Ascending aorta (tissue), 2 donors: ENCODE measurements around the gene NOTUM. TPM values are rescaled to one million over a fixed set of nuclear protein-coding genes. Genes with fewer than 3 reads are reported as not detected.

Experiments
- DNase-seq, 2 donors: peaks; one replicate each; pipeline ENCODE4 v3.0.0-alpha.2; 2019; ENCODE audit warnings: low spot score in 2 of 2
- H3K27ac ChIP-seq, 2 donors: fragments of 200-600 bp; sonication (generic); one replicate each; pipeline ENCODE4 v1.5.1; 2016 to 2017; ENCODE audit warnings: mild to moderate bottlenecking in 1 of 2
- H3K27me3 ChIP-seq: fragments of 200-600 bp; sonication (generic); one replicate; pipeline ENCODE4 v1.5.1; 2017
- H3K36me3 ChIP-seq, 2 donors: fragments of 200-600 bp; sonication (generic); one replicate each; pipeline ENCODE4 v1.5.1; 2016
- H3K4me1 ChIP-seq, 2 donors: fragments of 200-600 bp; sonication (generic); one replicate each; pipeline ENCODE4 v1.5.1; 2016 to 2017; ENCODE audit warnings: mild to moderate bottlenecking in 1 of 2
- H3K4me3 ChIP-seq, 2 donors: fragments of 200-600 bp; sonication (generic); one replicate each; pipeline ENCODE4 v1.5.1; 2016 to 2017; ENCODE audit warnings: mild to moderate bottlenecking in 1 of 2
- H3K9me3 ChIP-seq, 2 donors: fragments of 200-600 bp; sonication (generic); one replicate each; pipeline ENCODE4 v1.5.1; 2016
- intact Hi-C: fragments of 100-400 bp; cut with DNase I; formaldehyde crosslinking; loops from one replicate; pipeline ENCODE4 v1.15.1; 2023
- total RNA-seq: library from RNA; depleted of rRNA; stranded (reverse); fragments of >200 nt; gene quantifications from one replicate; pipeline ENCODE4 v1.1.0, GENCODE V29; 2016
- TF ChIP-seq, protein P1 (sequence below), 3 experiments: fragments of 200-600 bp in 2 of 3; fragments of 450-650 bp in 1 of 3; sonication (generic) in 2 of 3; IDR thresholded peaks; one replicate each; pipeline ENCODE4 v1.5.1; 2016 to 2019; ENCODE audit warnings: antibody characterized with exemption in 3 of 3, mild to moderate bottlenecking in 1 of 3, moderate library complexity in 1 of 3

Gene NOTUM
- total RNA-seq, 1 donor from 2014 or later = not detected

DNA sequence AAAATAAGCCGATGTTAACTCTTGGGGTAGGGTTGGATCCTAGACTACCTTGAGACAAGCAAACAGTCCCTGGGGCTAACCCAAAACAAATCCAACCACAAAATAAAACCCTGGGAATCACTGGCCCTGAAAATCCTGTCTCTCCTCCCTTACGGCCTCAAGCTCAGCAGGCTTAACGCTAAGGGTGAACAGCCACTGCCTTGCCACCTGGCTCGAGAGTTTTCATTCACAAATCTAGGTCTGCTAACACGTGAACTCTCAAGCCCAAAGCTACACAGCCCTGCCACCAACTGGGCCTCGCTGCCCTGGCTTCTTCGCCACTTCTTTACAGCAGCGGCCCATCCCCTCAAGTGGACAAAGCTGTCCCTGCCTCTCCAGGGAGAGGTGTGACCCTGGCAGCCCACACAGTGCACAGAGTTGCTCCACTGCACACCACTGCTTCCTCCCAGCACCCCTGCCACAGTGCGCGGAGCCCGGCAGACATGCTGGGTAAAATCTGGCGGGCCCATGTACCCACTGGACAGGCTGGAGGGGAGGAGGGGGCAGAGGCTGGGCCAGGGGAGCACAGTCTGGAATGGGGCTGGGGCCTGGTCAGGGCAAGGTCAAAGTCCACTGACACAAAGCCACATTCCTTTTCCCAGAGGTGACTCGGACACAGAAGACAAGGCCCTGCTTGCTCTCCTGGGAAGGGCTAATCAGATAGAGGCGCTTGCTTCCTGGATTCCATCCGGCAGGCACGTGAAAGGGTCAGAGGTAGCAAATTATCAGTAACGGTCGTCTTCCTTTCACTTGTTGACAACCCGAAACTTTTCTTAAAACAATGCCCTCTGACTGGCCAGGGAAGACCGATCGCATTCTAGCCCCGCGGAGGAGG is 50.8 kb downstream of the NOTUM start:
- no peaks in the 10 kb centered on the region for H3K9me3 ChIP-seq
- no peak for DNase-seq
- intact Hi-C loops = loop anchor here (1.0 to 5.0 kb wide), 3 partner anchors 17 to 112 kb away; partner anchors contain the start of genes CENPX, LRRC45 and MAFG
- no peak overlapping the region for H3K27ac ChIP-seq
- H3K27me3 ChIP-seq = no peaks in the 10 kb centered on the region
- H3K36me3 ChIP-seq = peaks cover 23 to 57% of the 10 kb centered on the region in 2 donors
- peaks cover 2 to 10% of the 10 kb centered on the region in 2 donors for H3K4me1 ChIP-seq
- peak overlapping the region; percentile 88 to 89 for H3K4me3 ChIP-seq
- TF ChIP-seq, protein P1, sequence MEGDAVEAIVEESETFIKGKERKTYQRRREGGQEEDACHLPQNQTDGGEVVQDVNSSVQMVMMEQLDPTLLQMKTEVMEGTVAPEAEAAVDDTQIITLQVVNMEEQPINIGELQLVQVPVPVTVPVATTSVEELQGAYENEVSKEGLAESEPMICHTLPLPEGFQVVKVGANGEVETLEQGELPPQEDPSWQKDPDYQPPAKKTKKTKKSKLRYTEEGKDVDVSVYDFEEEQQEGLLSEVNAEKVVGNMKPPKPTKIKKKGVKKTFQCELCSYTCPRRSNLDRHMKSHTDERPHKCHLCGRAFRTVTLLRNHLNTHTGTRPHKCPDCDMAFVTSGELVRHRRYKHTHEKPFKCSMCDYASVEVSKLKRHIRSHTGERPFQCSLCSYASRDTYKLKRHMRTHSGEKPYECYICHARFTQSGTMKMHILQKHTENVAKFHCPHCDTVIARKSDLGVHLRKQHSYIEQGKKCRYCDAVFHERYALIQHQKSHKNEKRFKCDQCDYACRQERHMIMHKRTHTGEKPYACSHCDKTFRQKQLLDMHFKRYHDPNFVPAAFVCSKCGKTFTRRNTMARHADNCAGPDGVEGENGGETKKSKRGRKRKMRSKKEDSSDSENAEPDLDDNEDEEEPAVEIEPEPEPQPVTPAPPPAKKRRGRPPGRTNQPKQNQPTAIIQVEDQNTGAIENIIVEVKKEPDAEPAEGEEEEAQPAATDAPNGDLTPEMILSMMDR (IDR thresholded peaks at IDR 0.05) = no peak

GRCh38 chr17:81909231-81909630 is 51.8 kb downstream of the NOTUM start:
- no peak overlapping the region for H3K4me3 ChIP-seq
- H3K4me1 ChIP-seq = peaks cover 2 to 10% of the 10 kb centered on the region in 2 donors
- H3K27ac ChIP-seq = no peak overlapping the region
- H3K27me3 ChIP-seq = no peaks in the 10 kb centered on the region
- TF ChIP-seq, protein P1 (IDR thresholded peaks at IDR 0.05) = no peak
- intact Hi-C loops = no loop called here
- H3K36me3 ChIP-seq = peaks cover 14 to 53% of the 10 kb centered on the region in 2 donors
- H3K9me3 ChIP-seq = no peaks in the 10 kb centered on the region
- DNase-seq = no peak

DNA sequence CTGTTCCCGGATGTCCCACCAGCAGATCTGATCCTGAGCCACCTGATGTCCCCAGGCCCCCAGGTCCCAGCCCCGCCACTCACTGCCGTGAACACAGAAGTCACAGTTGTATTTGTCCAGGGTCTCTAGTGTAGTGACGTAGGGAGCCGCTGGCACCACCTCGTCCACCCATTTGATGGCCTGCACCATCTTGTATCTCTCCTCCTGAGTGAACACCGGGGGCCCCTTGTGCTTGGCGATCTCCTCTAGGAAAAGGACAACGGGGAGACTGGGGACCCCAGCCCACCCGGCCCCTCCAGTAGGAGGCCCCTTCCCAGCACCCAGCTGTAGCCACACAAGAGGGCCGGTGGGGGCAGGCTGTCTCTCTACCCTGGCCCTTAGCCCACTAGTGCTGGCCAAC is 52.2 kb downstream of the NOTUM start:
- intact Hi-C loops = no loop called here
- peaks cover 9 to 48% of the 10 kb centered on the region in 2 donors for H3K36me3 ChIP-seq
- no peak for DNase-seq

GRCh38 chr17:81907219-81908145 is 53.5 kb downstream of the NOTUM start:
- DNase-seq = no peak
- Histone ChIP-seq H3K4me1 (peaks cover 4 to 12% of the 10 kb centered on the region in 2 donors), H3K9me3 (no peaks in the 10 kb centered on the region), H3K4me3 (no peak overlapping the region), H3K27ac (no peak overlapping the region), H3K27me3 (no peaks in the 10 kb centered on the region), H3K36me3 (peaks cover 6 to 35% of the 10 kb centered on the region in 2 donors)
- intact Hi-C loops = no loop called here
- TF ChIP-seq, protein P1 (IDR thresholded peaks at IDR 0.05) = no peak

More for the DNA sequence above, 52.2 kb downstream of the NOTUM start:
- Histone ChIP-seq H3K9me3 (no peaks in the 10 kb centered on the region), H3K4me1 (peaks cover 2 to 10% of the 10 kb centered on the region in 2 donors), H3K4me3 (no peak overlapping the region), H3K27ac (no peak overlapping the region), H3K27me3 (no peaks in the 10 kb centered on the region)
- TF ChIP-seq, protein P1 (IDR thresholded peaks at IDR 0.05) = no peak

DNA sequence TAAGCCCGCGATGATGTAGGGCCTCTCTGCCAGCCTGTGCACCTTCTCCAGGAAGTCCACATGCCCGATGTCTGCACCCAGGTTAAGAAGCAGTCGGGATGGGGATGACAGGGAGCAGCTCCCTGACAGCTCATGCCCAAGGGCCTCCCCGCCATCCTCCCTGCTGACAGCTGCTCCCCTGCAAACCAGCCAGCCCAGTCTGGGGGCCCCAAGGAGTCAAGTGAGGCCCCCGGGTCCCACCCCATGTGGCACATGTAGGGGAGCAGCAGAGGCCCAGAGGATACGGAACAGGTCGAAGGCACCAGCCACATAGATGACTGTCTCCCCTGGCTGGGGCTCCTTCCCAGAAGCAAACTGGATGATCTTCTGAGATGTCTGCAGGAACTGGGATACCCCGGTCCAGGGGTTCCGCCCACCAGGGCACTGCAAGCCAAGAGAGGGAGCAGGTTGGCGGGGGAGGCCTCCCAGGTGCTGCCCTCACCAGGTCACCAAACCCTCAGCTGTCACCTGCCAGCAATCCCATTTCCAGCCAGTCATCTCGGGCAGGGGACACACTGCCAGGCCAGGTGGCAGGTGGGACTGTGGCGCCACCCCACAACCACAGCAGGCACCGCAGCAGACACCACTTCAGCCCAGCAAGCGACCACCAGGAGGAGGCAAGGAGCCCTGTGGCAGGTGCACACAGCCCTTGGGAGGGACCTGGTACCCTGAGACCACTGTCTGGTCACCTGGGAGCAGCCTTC is 54.3 kb downstream of the NOTUM start:
- intact Hi-C loops = no loop called here
- H3K4me1 ChIP-seq = peaks cover 11 to 14% of the 10 kb centered on the region in 2 donors
- no peaks in the 10 kb centered on the region for H3K27me3 ChIP-seq
- no peak for DNase-seq
- H3K27ac ChIP-seq = no peak overlapping the region
- TF ChIP-seq, protein P1 (IDR thresholded peaks at IDR 0.05) = no peak
- H3K36me3 ChIP-seq = peaks cover 4 to 31% of the 10 kb centered on the region in 2 donors
- H3K4me3 ChIP-seq = no peak overlapping the region
- H3K9me3 ChIP-seq = no peaks in the 10 kb centered on the region
